ENCODE data around the gene SPATA21. TPM values are rescaled to one million over a fixed set of nuclear protein-coding genes. Genes with fewer than 3 reads are reported as not detected.

SPATA21 gene
- not detected in 2 replicates for total RNA-seq

DNA sequence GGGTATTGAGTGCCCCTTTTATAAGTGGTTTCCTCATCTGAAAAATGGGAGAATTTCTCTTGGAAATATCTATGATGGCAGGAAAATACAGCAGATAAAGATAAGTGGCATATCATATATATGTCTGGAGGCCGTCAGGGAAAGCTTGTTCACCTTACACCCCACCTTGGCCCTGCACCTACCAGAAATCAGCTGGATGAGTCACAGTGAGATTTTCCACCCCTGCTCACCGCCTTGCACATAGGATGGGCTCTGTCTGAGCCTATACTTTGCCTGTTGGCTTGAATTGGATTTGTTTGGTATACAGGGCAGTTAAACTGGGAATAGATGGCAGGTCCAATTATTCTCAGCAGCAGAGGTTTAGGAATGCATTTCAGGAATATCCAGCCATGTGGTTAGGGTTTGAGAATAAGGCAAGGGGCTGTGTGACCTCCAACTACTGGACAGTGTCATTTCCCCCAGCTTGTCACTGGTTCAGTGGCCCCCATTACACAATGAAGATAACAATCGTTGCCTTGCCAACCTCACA, at the start of gene SPATA21:
Gene SPATA21, minus strand, starts transcription at position 479 of the 529 bp plus-strand sequence. CDS start 6,053 bp downstream, outside the sequence.

GRCh38 chr1:16440470-16441281, 3.5 kb upstream of the SPATA21 start, which contains the start of gene NECAP2:
TSS of gene NECAP2 (plus strand) at chr1:16440724. CDS start at chr1:16440762, 38 bp downstream.

DNA sequence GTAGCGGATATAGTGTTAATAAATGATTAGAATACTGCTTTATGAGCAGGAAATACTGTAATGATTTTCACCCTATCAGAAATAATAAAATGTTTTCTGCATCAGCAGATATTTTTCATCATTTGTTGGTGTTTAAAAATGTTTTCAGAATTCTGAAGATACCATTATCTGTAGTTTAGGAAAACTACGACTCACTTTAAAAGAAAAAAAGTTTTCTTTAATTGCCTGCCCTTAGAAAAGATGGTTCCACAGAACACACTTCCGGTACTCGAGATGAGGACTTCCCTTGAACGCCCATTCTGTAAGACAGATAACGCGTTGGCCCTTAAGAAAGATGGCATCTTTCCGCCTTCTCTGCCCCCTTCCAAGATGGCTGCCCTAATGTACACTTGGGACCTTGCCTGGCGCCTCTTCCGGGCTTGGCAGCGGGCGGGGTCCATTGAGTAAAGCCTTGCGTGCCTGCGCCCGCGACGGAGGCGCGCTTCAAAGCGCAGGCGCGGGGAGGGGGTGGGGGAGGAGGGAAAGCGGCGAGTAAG, 70.4 kb downstream of the SPATA21 start, which contains the start of gene SZRD1:
Gene SZRD1, plus strand, starts transcription at position 521 of the 536 bp plus-strand sequence. CDS start 16 bp downstream, outside the sequence.

DNA sequence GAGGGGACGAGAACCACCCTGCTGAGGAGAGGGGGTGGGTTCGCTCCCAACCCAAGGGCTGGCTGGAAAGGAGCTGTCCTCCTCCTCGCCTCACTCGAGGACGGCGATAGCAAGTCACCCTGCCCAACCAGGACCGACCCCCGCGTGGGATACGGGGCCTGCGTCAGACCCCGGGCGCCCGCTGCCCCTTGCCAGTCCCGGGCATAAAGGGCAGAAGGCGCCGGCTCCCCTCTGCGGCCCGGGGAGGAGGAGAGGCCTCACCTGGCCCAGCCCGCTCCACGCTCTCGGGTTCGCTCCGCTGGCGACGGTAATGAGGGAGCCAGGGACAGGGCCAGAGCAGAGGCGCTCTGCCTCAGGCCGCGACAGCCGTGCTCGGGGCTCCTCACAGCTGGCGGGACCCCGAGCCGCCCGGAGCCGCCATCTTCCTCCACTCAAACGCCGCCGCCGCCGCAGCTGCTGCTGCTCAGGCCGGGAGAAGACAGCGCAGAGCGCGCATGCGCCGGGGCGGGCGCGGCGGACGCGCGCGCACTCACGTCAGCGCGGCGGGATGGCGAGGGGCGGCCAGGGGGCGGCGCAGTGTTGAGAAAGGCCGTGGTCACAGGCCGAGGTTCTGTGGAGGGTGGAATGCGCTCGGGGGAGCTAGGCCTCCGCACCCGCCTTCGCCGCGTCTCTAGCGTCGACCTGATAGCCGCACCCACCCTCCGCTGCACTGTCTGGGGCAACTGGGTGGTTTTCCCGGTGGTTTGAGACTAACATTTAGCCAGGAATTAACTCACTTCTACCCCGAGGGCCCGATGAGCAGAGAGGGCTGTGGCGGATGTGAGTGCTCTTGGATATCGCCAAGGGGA, 85.0 kb downstream of the SPATA21 start, which contains the start of gene FBXO42:
Gene FBXO42, minus strand, starts transcription at position 487 of the 848 bp plus-strand sequence. CDS start 37,062 bp downstream, outside the sequence.

Other genes with a start within 250 kb of the SPATA21 start
- gene ARHGEF19, start 224.8 kb downstream of the SPATA21 start, total RNA-seq, result 12.7 and 13.8 TPM in 2 replicates
- gene CPLANE2, start 200.2 kb downstream of the SPATA21 start, total RNA-seq, result 7.8 and 8.2 TPM in 2 replicates
- gene FBXO42, start 84.9 kb downstream of the SPATA21 start, total RNA-seq, result 20.6 and 22.5 TPM in 2 replicates
- gene SZRD1, start 70.2 kb downstream of the SPATA21 start, total RNA-seq, result 70.9 and 79.7 TPM in 2 replicates
- gene NECAP2, start 3.3 kb upstream of the SPATA21 start, total RNA-seq, result 66.2 and 67.0 TPM in 2 replicates
- gene RNU1-1, start 76.9 kb upstream of the SPATA21 start, total RNA-seq, result under 0.01 TPM in 2 replicates
- gene NBPF1, start 176.1 kb upstream of the SPATA21 start, total RNA-seq, result 43.0 and 59.5 TPM in 2 replicates
- under 0.01 TPM in 2 replicates for gene RNU1-3, start 229.5 kb upstream of the SPATA21 start, total RNA-seq

All from articular chondrocyte of knee joint (primary cell).